COLO829 (cell line): ENCODE measurements around the gene CITED1.

ENCODE experiments used
- DNase-seq: peaks from one replicate; pipeline ENCODE4 v3.0.0; 2012; ENCODE audit warnings: low spot score

Gene CITED1

GRCh38 chrX:72270316-72270866, 35.3 kb downstream of the CITED1 start:
- DNase-seq = no peak

GRCh38 chrX:72269671-72270251, 36.0 kb downstream of the CITED1 start:
- no peak for DNase-seq

- no peak for DNase-seq
Observed at GRCh38 chrX:72268597-72269365, 36.9 kb downstream of the CITED1 start.

- no peak for DNase-seq
Observed at GRCh38 chrX:72265263-72265662, 40.5 kb downstream of the CITED1 start.

- DNase-seq = no peak
Observed at GRCh38 chrX:72262077-72262476, 43.6 kb downstream of the CITED1 start.

GRCh38 chrX:72260448-72260847, 45.3 kb downstream of the CITED1 start:
- no peak for DNase-seq

GRCh38 chrX:72258174-72258573, 47.5 kb downstream of the CITED1 start:
- no peak for DNase-seq

- no peak for DNase-seq
Observed at GRCh38 chrX:72255864-72256263, 49.9 kb downstream of the CITED1 start.

GRCh38 chrX:72255445-72255844, 50.3 kb downstream of the CITED1 start:
- no peak for DNase-seq

GRCh38 chrX:72254816-72255215, 50.9 kb downstream of the CITED1 start:
- no peak for DNase-seq

- no peak for DNase-seq
Observed at GRCh38 chrX:72253686-72254085, 52.0 kb downstream of the CITED1 start.
